Pulmonary artery endothelial cell (primary cell): Measurements from ENCODE around the gene HMGB2. TPM values are rescaled to one million over a fixed set of nuclear protein-coding genes. Genes with fewer than 3 reads are reported as not detected.

Experiments used
- DNase-seq: peaks from one replicate; pipeline ENCODE4 v3.0.0-alpha.2; 2011; ENCODE audit warnings: low read depth, low spot score
- total RNA-seq: library from RNA; depleted of rRNA; stranded (reverse); fragments of >200 nt; gene quantifications from 2 replicates; pipeline ENCODE4 v1.2.3, GENCODE V29; 2014

Gene HMGB2
- total RNA-seq, 1 donor from 2014 or later, result 125 TPM

DNA sequence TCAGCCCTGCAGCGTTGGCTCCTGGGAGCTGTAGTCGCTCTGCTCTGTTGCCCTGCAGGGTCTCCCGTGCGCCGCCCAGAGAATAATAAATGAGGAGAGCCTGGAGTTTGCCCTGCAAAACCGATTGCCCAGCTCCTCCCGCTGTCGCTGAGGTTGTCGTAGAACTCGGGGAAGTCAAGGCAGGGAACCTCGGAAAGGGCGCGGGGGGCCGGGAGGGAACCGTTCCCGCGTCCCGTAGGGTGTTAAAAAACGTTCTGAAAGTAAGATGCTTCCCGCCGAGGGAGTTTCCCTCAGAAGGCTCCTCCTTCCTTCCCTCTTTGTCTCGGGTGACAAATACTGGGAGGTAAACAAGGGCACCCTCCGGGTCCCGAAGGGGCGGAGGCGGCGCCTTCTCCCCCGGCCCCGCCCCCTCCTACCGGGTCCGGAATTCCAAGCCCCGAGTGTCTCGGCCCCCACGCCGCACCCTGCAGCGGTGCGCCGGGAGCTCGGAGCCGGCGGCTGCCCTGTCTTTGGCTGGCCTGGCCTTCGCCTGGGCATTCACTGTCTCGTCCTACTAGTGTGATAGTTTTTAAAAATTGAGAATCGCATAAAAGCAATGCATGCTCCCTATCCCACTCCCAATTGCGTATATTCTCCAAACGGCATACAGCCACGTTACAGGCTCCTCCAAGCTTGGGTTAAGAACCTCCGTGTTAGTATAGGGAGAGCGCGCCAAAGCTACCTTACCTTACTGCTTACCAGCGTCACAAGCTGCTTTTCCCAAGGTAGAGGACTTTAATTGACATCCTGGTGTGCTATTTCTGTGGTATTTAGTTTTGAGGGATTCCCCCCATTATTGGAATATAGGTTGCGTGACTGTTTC is 964 bp upstream of the HMGB2 start:
- DNase-seq, result no peak

DNA sequence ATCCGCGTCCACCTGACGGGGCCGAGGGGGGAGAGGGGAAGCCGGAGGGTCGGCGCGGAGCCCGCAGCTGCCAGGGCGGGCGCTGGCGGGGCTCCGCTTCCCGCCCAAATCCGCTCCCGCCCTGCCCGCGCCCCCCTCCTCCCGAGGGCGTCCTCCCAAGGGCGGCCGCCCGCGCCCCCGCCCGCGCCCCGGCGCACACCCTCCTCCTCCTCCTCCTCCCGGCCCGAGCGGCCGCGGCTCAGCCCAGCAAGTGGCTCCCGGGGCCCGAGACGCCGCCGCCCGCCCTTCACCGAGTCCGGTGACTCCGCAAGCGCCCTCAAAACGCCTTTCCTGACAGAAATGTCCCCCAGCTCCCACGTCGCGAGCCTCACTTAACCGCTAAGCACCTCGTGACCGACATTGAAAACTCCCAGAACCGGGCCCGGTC is 487 bp downstream of the HMGB2 start:
- no peak for DNase-seq

- no peak for DNase-seq
Observed at GRCh38 chr4:173332963-173333657, 1.0 kb downstream of the HMGB2 start.

DNA sequence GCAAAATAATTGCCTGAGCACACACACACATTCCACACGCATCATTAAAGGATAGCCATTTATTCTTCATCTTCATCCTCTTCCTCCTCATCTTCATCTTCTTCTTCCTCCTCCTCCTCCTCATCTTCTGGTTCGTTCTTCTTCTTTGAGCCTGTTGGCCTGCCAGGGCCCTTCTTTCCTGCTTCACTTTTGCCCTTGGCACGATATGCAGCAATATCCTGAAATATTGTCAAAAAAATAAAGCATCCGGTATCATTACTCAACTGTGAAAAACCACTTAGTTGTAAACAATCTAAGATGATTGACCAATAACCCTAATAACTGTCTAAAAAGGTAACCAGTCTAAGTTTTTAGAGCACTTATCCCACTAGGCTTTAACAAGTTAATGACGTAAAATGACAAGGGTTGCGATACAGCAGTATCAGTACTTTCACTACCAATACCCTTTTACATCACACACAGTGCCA is 2.1 kb downstream of the HMGB2 start:
- DNase-seq, result no peak

GRCh38 chr4:173330590-173330989 is 3.6 kb downstream of the HMGB2 start:
- no peak for DNase-seq

DNA sequence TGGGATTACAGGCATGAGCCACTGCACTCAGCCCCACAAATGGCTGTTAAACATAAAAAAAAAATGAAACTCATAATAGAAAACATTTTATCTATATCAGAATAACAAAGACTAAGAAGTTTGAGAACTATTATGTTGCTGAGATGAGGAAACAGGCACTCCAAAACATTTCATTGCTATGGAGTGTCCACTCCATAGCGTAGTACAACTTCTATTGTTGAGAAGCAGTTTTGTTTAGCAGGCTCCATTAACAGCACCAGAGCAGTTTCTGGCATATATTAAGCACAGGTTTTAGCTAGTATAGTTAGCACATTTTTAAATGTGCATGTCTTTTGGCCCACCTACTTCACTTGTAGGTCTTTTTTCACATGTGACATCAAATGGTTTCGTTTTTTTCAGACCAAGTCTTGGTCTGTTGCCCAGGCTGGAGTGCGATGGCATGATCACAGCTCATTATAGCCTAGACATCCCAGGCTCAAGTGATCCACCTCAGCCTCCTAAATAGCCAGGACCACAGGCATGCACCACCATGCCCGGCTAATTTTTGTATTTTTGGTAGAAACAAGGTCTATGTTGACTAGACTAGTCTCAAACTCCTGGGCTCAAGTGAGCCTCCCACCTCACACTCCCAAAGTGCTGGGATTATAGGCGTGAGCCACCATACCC is 5.8 kb downstream of the HMGB2 start:
- no peak for DNase-seq

DNA sequence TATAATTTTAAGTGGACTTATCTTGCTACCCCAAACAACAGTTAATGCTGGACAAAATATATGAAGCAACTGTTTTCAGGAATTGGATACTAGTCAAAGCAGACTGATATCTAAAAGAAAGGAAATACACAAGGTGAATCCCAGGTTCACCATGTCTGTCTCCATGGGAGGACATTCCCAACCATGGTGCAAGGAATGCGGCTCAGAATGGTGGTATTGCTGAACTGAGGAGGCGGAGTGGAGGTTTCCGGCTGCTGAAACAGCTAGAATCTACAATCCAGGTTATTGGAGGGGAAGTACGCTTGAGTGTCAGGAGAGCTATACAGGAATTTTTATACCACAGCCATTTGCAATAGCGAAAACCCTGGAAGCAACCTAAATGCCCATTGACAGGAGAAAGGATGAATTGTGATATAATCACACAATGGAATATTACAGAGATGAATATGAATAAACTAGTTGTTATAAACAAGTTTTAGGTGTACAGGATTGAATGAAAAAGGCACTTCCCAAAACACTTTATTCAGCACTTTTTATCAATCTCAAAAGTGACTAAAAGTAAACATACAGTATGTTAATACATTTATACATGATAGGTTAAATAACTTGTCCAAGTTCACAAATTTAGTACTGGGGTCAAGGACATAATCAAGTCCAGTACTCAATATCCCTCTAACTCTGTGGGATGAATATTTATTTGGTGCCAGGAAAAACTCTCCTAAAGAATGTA is 9.0 kb downstream of the HMGB2 start:
- no peak for DNase-seq

GRCh38 chr4:173319696-173320095 is 14.5 kb downstream of the HMGB2 start:
- no peak for DNase-seq

- DNase-seq, result no peak
Observed at GRCh38 chr4:173318648-173319211, 15.4 kb downstream of the HMGB2 start.

DNA sequence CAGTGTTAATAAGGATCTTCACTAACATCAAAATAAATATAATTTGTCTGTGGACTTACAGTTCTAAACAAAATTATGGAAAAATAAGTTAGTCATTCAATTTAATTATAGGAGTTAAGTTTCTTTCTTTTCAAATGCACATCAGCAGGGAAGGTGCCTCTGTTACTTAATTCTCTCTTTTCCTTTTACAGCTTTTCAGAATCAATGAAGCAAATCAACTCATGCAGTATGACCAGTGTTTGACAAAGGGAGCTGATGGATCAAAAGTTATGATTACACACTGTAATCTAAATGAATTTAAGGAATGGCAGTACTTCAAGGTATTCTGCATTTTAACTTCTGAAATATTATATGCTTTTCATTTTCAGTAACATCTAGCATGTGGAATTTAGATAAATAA is 15.9 kb downstream of the HMGB2 start:
- no peak for DNase-seq

DNA sequence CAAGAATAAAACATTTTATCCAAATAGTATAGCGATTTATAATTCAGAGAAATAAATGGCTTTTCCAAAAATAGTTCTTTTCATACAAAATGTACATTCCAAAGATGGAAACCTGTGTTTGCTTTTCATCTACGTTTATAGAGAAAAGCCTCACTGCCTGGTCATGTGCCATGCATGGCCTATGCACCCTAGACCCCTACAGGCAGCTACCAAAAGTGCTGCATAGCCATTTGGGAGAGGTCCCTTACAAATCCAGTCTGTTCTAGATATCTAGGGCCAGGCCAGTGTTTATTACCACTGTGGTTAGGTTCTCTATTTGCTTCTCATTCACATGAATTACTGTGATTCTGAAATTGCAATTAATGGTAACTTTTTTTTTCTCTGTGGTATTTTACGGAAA is 17.2 kb downstream of the HMGB2 start:
- no peak for DNase-seq

GRCh38 chr4:173316060-173316459 is 18.1 kb downstream of the HMGB2 start:
- no peak for DNase-seq

GRCh38 chr4:173314715-173315114 is 19.4 kb downstream of the HMGB2 start:
- no peak for DNase-seq

GRCh38 chr4:173311368-173311767 is 22.8 kb downstream of the HMGB2 start:
- DNase-seq, result no peak

DNA sequence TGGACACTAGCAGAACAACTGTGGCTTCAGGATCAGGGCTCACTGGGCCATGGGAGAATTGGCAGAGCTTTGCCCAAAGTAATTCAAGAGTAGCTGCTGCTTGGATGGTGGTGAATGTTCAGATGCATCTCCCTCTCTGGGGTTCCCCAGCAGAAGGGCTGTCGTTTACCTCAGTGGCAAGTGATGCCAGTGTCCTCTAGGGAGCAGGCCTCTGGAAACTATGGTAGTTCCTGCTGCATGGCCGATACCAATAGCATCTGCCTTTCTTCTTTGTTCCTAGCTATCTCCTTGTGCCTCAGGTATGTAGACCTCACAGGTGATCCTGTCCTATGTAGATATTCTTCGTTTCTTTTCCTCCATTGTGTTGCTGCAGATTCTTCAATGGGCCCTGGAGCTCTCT is 26.4 kb downstream of the HMGB2 start:
- DNase-seq, result no peak

- DNase-seq, result no peak
Observed at GRCh38 chr4:173301518-173302201, 32.5 kb downstream of the HMGB2 start.

GRCh38 chr4:173294444-173294843 is 39.7 kb downstream of the HMGB2 start:
- no peak for DNase-seq

DNA sequence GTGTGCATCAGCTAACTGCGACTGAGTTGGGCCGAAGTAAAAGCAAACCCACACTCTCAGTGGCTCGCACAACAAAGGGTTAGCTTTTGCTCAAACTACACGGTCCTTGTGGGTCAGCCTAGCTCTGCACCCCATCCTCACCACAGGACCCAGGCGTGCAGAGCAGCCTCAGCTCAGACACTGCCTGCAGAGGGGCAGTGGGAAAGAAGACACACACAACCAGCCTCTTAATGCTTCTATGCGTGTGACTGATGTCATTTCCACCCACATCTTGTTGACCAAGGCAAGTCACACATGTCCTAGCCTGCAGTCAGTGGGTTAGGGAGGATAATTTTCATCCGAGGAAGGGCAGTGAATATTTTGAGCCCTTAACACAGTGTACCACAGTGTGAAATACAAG is 40.5 kb downstream of the HMGB2 start:
- no peak for DNase-seq

DNA sequence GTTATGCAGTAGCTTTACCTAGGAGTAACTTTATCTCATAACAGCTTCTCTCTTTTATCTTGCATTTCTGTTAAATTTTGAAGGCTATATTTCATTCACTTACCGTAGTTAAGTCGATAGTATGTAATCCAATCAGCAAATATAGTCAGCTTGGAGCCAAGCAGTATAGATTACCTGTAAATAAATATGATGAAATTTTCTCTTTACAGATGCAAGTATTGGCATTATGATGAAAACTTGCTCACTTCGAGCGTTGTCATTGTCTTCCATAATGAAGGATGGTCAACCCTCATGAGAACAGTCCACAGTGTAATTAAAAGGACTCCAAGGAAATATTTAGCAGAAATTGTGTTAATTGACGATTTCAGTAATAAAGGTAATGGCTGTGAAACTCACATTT is 42.3 kb downstream of the HMGB2 start:
- DNase-seq, result no peak

DNA sequence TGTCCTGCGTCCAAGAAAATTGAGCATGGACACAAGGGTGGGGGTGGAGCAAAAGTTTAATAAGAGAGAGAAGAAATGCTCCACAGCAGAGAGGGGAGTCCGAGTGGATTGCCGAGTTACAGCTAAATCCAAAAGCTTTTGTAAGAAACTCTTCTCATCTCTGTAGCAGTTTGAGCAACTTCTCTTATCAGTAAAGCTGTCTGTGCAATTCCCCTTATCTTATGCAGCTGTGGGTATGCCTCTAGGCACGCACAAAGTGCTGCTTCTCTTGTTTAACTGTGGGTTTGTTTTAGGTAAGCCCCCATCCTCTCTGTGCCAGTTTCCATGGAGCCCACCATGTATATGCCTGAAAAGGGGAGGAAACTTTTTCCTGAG is 44.8 kb downstream of the HMGB2 start:
- no peak for DNase-seq
